Smooth muscle cell of the umbilical artery (primary cell): Measurements from ENCODE around the gene HDHD5. TPM values are rescaled to one million over a fixed set of nuclear protein-coding genes. Genes with fewer than 3 reads are reported as not detected.

Source experiments
- total RNA-seq: library from RNA; depleted of rRNA; stranded (reverse); fragments of >200 nt; gene quantifications from 2 replicates; pipeline ENCODE4 v1.2.3, GENCODE V29; 2014

HDHD5 gene
- total RNA-seq = 28.0 and 33.3 TPM in 2 replicates

GRCh38 chr22:17158568-17159503 is at the start of gene HDHD5:
TSS of gene HDHD5 (minus strand) at chr22:17159277. CDS start at chr22:17159251, 26 bp downstream.

GRCh38 chr22:17121233-17122195 is 37.6 kb downstream of the HDHD5 start, which contains the start of gene TMEM121B:
TSS of gene TMEM121B (minus strand) at chr22:17121360. CDS start at chr22:17121127, 233 bp downstream.

Other genes starting within 250 kb of the HDHD5 start
- not detected in 2 replicates for gene GAB4, start 151.1 kb downstream of the HDHD5 start, total RNA-seq
- 5.4 and 5.9 TPM in 2 replicates for gene IL17RA, start 74.3 kb downstream of the HDHD5 start, total RNA-seq
- gene TMEM121B, start 37.9 kb downstream of the HDHD5 start, total RNA-seq = under 0.01 and 0.09 TPM in 2 replicates
- 0.30 and 15.0 TPM in 2 replicates for gene ADA2, start 60.2 kb upstream of the HDHD5 start, total RNA-seq
- under 0.01 TPM in 1 of 2 replicates, not detected in the other for gene CECR2, start 210.2 kb upstream of the HDHD5 start, total RNA-seq